AG09309 (cell line): Measurements from ENCODE around the gene DNAH11.
A peak's percentile ranks its signal among the peaks of the same experiment; 100 is the strongest.
"Not testable (repeated sequence)": the region's sequence is repeated elsewhere in the genome, so short reads cannot be mapped to it uniquely, and the experiment has no call there.

Source experiments
- DNase-seq: peaks from one replicate; pipeline ENCODE4 v3.0.0-alpha.2; 2010; ENCODE audit warnings: low read depth
- H3K4me3 ChIP-seq: 2 replicates; pipeline ENCODE4 v1.5.1; 2011; ENCODE audit warnings: mild to moderate bottlenecking, low read depth, low read length, moderate library complexity; ENCODE audit not compliant: control insufficient read depth
- CTCF ChIP-seq: IDR thresholded peaks from 2 replicates; pipeline ENCODE4 v1.5.1; 2011; ENCODE audit warnings: mild to moderate bottlenecking, low read depth, low read length, inconsistent platforms; ENCODE audit not compliant: insufficient read depth, control insufficient read depth; ENCODE audit errors: missing control alignments

DNAH11 gene

GRCh38 chr7:21508538-21508937 is 34.3 kb upstream of the DNAH11 start:
- TF ChIP-seq CTCF, result no peak
- no peak for DNase-seq
- H3K4me3 ChIP-seq, result no peak overlapping the region

DNA sequence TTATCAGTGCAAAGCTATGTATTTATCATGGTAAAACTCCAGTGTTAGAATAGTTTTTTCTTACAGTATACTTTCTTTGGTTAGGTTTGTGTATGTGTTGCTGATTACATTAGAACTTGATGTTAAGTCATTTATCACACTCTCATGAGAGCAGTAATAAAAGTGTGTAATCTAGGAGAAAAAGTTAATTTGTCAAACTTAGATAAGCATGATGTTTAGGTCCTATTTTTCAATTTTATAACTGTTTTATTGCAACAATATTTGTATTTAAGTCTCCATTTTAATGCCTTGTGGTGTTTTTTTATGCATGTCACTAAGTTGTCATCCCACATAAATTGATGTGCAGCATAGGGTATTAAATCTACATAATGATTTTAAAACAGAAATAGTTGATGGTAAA is 28.8 kb upstream of the DNAH11 start:
- H3K4me3 ChIP-seq, result no peak overlapping the region
- no peak for DNase-seq
- no peak for TF ChIP-seq CTCF

- H3K4me3 ChIP-seq, result no peak overlapping the region
- TF ChIP-seq CTCF, result no peak
- DNase-seq, result no peak
Observed at GRCh38 chr7:21524680-21525079, 18.2 kb upstream of the DNAH11 start.

GRCh38 chr7:21526007-21526406 is 16.8 kb upstream of the DNAH11 start:
- no peak for DNase-seq
- peak; percentile 45 for TF ChIP-seq CTCF
- H3K4me3 ChIP-seq, result no peak overlapping the region

- TF ChIP-seq CTCF, result no peak
- DNase-seq, result no peak
- H3K4me3 ChIP-seq, result no peak overlapping the region
Observed at GRCh38 chr7:21526448-21526847, 16.4 kb upstream of the DNAH11 start.

GRCh38 chr7:21532485-21532884 is 10.4 kb upstream of the DNAH11 start:
- DNase-seq, result not testable (repeated sequence)

GRCh38 chr7:21533646-21534045 is 9.2 kb upstream of the DNAH11 start:
- not testable (repeated sequence) for H3K4me3 ChIP-seq

More at GRCh38 chr7:21532485-21532884, 10.4 kb upstream of the DNAH11 start:
- H3K4me3 ChIP-seq, result not testable (repeated sequence)

GRCh38 chr7:21536445-21537118 is 6.3 kb upstream of the DNAH11 start:
- not testable (repeated sequence) for DNase-seq, H3K4me3 ChIP-seq

More at GRCh38 chr7:21533646-21534045, 9.2 kb upstream of the DNAH11 start:
- not testable (repeated sequence) for DNase-seq
